Ovary (tissue), 3 donors: Measurements from ENCODE around the gene CDK16.

ENCODE experiments used
- EP300 ChIP-seq: sonication (generic); formaldehyde crosslinking; IDR thresholded peaks from one replicate; pipeline ENCODE4 v1.6.1; 2017; ENCODE audit warnings: antibody characterized with exemption
- POLR2A ChIP-seq: fragments of 450-650 bp; IDR thresholded peaks from one replicate; pipeline ENCODE4 v1.6.1; 2017; ENCODE audit warnings: antibody characterized with exemption, mild to moderate bottlenecking, moderate library complexity
- TF ChIP-seq, protein P1 (sequence below), 3 donors: fragments of 450-650 bp in 2 of 3; fragments of 200-600 bp in 1 of 3; IDR thresholded peaks; one replicate each; pipeline versions ENCODE4 v1.5.1 to v1.8.0; 2016 to 2022; ENCODE audit warnings: antibody characterized with exemption in 3 of 3, mild to moderate bottlenecking in 1 of 3
- donor health status: DM: no; HTN: no; CAD: no.

DNA sequence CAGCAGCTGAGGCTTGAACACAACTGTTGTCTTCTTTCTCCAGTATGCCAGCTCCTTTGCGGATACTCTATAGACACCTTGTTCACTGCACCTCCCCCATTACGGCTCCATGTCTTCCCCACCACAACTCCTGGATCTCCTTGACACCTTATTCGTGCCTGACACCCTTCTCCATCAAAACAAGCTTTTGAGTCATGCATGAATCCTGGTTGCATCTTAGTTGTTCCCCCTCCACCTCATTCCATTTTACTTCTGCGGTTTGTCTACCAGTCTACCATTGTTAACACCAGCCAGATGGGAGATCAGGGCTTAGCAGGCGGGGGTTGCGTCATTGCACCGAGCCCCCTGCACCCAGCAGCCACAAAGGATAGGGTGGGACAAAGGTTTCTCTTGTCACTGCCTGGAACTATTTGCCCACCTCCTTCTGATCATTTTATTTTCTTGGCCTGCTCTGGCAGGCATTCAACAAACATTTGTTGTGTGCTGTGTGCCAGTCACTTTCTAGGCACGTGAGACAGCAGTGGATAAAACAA, 2.0 kb upstream of the CDK16 start:
- TF ChIP-seq, protein P1, sequence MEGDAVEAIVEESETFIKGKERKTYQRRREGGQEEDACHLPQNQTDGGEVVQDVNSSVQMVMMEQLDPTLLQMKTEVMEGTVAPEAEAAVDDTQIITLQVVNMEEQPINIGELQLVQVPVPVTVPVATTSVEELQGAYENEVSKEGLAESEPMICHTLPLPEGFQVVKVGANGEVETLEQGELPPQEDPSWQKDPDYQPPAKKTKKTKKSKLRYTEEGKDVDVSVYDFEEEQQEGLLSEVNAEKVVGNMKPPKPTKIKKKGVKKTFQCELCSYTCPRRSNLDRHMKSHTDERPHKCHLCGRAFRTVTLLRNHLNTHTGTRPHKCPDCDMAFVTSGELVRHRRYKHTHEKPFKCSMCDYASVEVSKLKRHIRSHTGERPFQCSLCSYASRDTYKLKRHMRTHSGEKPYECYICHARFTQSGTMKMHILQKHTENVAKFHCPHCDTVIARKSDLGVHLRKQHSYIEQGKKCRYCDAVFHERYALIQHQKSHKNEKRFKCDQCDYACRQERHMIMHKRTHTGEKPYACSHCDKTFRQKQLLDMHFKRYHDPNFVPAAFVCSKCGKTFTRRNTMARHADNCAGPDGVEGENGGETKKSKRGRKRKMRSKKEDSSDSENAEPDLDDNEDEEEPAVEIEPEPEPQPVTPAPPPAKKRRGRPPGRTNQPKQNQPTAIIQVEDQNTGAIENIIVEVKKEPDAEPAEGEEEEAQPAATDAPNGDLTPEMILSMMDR (IDR thresholded peaks at IDR 0.05) = no peak
- TF ChIP-seq POLR2A (no peak), EP300 (no peak)
